D721Med (cell line): ENCODE results near the gene ZNF469.

Experiments used
- DNase-seq: peaks from one replicate; pipeline ENCODE4 v3.0.0; 2011; ENCODE audit warnings: low spot score; ENCODE audit not compliant: insufficient read length
- FAIRE-seq: peaks from 2 replicates; lab custom pipeline; 2011; peaks lifted over from hg19 to GRCh38; lab: Jason Lieb, UNC
- TF ChIP-seq, protein P1 (sequence below): IDR thresholded peaks from 2 replicates; pipeline ENCODE4 v1.5.1; 2012; ENCODE audit warnings: mild to moderate bottlenecking, control low read depth; ENCODE audit not compliant: insufficient read depth; ENCODE audit errors: missing control alignments

Gene ZNF469

DNA sequence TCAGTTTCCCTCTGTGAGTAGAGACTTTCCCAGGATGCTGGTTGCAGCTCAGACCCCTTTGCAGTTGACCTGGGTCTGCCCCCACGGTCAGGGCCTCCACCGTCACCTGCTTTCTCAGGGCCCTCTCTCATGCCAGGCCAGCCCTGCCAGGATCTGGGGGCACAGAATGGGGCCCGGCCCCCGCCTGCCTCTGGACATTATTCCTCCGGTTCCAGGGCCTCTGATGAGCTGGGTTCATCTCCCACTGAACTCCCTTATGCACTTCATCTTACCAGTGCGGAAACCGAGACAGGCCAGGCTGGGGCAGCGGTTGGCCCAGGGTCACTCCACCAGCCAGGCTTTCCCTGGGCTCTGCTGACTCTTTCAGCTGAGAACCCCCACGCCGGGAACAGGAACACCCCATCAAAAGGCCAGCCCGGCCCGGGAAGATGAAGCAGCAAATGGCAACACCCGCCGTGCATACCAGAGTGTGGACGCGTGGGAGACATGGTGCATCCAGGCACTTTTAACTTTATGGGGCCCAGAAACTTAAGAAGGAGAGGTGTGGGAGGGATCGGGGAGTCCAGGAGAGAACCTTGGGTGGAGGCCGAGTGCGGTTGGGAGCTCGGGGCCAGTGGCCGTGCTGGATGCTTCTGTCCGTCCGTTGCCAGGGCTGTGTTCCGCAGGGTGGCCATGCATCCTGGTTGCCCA lies 19.9 kb downstream of the ZNF469 start:
- FAIRE-seq (no peak), DNase-seq (no peak)
- TF ChIP-seq, protein P1, sequence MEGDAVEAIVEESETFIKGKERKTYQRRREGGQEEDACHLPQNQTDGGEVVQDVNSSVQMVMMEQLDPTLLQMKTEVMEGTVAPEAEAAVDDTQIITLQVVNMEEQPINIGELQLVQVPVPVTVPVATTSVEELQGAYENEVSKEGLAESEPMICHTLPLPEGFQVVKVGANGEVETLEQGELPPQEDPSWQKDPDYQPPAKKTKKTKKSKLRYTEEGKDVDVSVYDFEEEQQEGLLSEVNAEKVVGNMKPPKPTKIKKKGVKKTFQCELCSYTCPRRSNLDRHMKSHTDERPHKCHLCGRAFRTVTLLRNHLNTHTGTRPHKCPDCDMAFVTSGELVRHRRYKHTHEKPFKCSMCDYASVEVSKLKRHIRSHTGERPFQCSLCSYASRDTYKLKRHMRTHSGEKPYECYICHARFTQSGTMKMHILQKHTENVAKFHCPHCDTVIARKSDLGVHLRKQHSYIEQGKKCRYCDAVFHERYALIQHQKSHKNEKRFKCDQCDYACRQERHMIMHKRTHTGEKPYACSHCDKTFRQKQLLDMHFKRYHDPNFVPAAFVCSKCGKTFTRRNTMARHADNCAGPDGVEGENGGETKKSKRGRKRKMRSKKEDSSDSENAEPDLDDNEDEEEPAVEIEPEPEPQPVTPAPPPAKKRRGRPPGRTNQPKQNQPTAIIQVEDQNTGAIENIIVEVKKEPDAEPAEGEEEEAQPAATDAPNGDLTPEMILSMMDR: no peak

DNA sequence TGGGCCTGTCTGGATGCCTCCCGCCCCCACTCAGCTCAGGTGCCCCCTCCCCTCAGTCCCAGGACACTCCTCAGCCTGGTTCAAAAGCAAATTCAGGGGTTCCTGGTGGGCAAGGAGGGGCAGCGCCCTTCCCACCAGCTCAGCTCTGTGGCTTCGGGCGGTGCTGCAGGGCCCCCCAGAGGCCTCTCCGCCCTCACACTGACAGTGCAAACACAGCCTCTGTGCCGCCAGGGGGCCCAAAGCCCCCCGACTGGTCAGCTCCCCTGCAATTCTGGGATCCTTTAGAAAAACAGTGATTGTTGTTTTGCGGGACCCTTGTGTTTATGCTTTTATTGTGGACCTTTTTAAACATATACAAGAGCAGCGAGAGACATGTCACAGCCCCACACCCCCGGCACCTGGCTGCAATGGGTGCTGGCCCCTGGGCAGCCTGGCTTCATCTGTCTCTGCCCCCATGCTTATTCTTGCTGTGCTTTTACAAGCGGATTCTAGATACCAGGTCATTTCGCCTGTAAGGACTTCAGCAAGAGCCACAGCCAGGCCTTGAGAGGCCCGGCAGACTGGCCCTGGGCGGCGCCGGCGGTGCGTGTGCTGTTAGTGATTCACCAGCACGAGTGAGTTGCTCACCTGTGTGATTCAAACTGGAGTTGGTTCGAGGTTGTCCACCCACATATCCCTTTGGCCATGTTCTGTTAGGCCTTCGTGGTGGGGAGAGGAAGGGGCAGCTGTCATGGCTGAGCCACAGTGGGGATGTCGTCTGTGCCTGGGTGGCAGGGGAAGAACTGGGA lies 21.2 kb downstream of the ZNF469 start:
- FAIRE-seq (no peak), DNase-seq (no peak)
- TF ChIP-seq, protein P1: peak; percentile 9

DNA sequence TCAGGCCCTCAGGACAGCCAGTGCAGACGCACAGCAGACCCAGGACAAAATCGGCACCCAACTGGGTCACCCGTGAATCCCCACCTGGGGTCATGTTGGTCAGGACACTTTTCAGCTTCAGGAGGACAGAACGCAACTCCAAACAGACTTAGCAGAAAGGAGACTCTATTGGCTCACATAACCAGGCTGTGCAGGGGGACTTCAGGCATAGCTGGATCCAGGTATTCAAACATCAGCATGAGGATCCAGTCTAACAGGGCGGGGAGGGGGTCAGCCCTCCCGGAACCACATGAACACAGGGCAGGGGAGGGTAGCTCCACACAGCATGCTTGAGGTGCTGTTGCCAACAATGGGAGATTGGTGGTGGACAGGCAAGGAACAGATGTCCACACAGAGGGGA lies 22.0 kb downstream of the ZNF469 start:
- TF ChIP-seq, protein P1: no peak
- DNase-seq: no peak
- no peak for FAIRE-seq

DNA sequence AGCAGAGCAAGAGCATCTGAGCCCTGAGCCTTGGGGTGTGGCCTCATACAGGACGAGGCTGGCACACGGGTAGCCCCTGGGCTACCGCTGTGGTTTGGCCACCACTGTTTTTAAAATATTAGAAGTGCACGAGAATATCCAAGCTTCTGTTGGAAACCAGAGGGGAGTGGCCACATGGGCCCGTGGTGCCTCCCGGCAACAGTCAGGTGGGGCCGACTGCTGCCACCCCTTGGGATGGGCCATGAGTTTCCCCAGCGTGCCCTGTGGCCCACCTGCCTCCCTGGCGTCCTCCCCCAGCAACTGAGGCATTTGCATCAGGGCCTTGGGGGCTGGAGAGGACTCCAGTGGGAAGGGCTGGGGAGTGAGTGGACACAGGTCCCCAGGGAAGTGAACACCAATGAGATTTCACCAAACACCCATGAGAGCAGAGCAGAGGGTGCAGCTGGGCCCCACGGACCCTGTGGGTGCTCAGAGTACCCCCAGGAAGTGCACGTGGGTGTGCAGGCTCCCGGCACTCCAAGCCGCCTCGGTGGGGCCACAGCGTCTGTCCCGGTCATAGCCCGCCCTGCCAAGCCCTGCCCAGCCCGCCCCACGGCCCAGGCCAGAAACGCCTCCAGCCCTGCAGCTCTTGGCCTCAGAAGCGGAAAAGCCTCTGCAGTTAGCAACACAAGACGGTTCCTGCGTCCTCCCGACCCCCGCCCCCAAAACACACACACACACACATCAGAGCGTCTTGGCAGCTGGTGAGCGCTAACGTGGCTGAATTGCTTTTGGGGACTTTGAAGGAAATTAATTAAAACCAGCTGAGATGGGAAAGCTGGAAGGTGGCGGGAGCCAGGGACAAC lies 22.7 kb downstream of the ZNF469 start:
- TF ChIP-seq, protein P1: no peak

DNA sequence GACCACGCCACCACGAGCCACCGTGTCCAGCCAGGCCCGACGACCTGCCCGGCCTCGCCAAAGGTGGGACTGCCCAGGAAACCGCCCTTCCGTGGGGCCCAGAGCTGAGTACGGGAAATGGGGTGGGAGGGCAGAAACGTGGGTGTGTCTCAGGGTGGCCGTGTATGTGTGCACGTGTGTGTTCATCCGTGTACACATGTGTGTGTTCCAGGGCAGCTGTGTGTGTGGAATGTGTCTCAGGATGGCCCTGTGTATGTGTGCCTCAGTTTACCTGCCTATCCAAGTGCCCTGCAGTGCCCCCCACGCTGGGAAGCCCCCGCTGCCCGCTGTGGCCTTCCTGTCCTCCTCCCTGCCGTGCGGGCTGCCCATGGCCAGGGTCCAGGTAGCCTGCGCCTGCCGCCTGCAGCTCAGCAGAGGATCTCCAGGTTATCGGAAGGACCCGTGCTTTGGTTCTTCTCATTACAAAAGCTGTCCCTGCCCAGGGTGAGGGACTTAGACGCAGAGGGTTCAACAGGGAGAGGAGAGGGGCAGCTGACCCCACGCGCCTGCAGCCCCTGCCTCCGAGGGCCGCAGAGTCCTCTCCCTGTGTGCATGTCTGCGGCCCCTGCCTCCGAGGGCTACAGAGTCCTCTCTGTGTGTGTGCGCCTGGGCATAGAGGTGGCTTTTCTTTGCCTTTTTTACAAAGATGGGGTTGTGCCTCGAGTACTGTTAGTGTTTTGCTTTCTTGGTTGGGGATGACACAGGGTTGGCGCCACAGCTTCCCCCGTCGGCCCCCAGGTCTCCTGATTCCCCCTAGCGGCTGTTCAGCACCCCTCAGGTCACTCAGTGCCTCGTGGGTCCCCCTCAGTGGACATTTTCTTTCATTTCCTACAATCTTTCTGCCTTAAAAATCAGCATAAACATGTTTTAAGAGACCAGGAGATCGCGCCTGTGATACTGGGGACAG lies 23.6 kb downstream of the ZNF469 start:
- no peak for DNase-seq
- TF ChIP-seq, protein P1: no peak
- FAIRE-seq: no peak

More for the DNA sequence above, 22.7 kb downstream of the ZNF469 start:
- DNase-seq (no peak), FAIRE-seq (no peak)

DNA sequence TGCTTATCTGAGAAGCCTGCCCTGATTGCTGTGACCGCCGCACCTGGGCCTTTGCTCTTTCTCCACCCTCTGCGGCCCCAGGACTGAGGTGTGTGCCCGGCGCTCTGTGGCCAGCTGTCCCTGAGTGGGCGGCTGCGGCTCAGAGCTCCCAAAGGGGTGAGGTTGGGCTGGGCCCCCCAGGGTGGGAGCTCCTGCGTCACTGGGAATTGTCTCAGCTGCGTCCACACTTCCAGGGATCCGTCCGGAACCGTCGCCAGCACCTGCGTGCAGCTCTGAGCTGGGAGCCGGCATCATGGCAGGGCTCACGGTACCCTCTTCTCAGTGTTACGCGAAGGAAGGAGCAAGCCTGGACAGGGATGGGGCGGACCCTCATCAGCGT lies 24.3 kb downstream of the ZNF469 start:
- no peak for FAIRE-seq

More for the DNA sequence above, 24.3 kb downstream of the ZNF469 start:
- DNase-seq: no peak
- TF ChIP-seq, protein P1: no peak
